Ovary (tissue), 9 donors: ENCODE results near the gene STK39. TPM values are rescaled to one million over a fixed set of nuclear protein-coding genes. Genes with fewer than 3 reads are reported as not detected.

Experiments used
- DNase-seq, 5 donors: peaks; one replicate each; pipeline ENCODE4 v3.0.0-alpha.2; 2019 to 2020
- H3K27ac ChIP-seq, 2 donors: fragments of 200-600 bp; one replicate each; pipeline versions ENCODE4 v1.5.1 to v1.8.0; 2019 to 2022
- H3K27me3 ChIP-seq: fragments of 200-600 bp; one replicate; pipeline ENCODE4 v1.8.0; 2022
- H3K36me3 ChIP-seq: fragments of 200-600 bp; sonication (generic); one replicate; pipeline ENCODE4 v1.5.1; 2019
- H3K4me1 ChIP-seq: one replicate; pipeline ENCODE4 v1.8.1; 2013; ENCODE audit warnings: mild to moderate bottlenecking, moderate library complexity; ENCODE audit not compliant: insufficient read depth
- H3K4me3 ChIP-seq: fragments of 200-600 bp; sonication (generic); one replicate; pipeline ENCODE4 v1.5.1; 2017
- H3K9me3 ChIP-seq, 2 donors: fragments of 200-600 bp in 1 of 2; sonication (generic) in 1 of 2; one replicate each; pipeline versions ENCODE4 v1.5.1 to v1.8.1; 2013 to 2019; ENCODE audit warnings: mild to moderate bottlenecking in 1 of 2, moderate library complexity in 1 of 2
- EP300 ChIP-seq: sonication (generic); formaldehyde crosslinking; IDR thresholded peaks from one replicate; pipeline ENCODE4 v1.6.1; 2017; ENCODE audit warnings: antibody characterized with exemption
- POLR2A ChIP-seq: fragments of 450-650 bp; IDR thresholded peaks from one replicate; pipeline ENCODE4 v1.6.1; 2017; ENCODE audit warnings: antibody characterized with exemption, mild to moderate bottlenecking, moderate library complexity
- WGBS, 3 donors: extraction: QIAGEN DNeasy Blood & Tissue Kit in 1 of 3; methylation state at CpG; one replicate each; pipeline versions ENCODE4 v1.1.5 to v1.1.7; 2013 to 2017; 5-methylcytosine and 5-hydroxymethylcytosine counted together
- intact Hi-C, 4 donors: fragments of 100-400 bp; cut with DNase I; formaldehyde crosslinking; loops; one replicate each; pipeline versions ENCODE4 v1.11.0 to v1.15.1; 2022 to 2023
- polyA plus RNA-seq, 2 donors: library from polyadenylated mRNA; stranded (reverse); fragments of 200-250 nt in 1 of 2; fragments of 350-450 nt in 1 of 2; fragmentation: Illumina TruSeq in 1 of 2; extraction: RNeasy Lipid Tissue Mini Kit (QIAGEN cat#74804) in 1 of 2; gene quantifications; one replicate each; pipeline ENCODE4 v1.2.3, GENCODE V29; 2013 to 2014
- total RNA-seq, 7 donors: library from RNA; depleted of rRNA in 2 of 7; stranded (reverse); fragments of >200 nt in 2 of 7; fragmentation: NEBNext Ultra II Directional in 3 of 7; extraction: Animal tissue kit (Norgen Biotek cat#: 25700) in 3 of 7; gene quantifications; one replicate each; pipeline versions ENCODE4 v1.1.0 to v1.2.4, GENCODE V29; 2016 to 2023
- TF ChIP-seq, protein P1 (sequence below), 3 donors: fragments of 450-650 bp in 2 of 3; fragments of 200-600 bp in 1 of 3; IDR thresholded peaks; one replicate each; pipeline versions ENCODE4 v1.5.1 to v1.8.0; 2016 to 2022; ENCODE audit warnings: antibody characterized with exemption in 3 of 3, mild to moderate bottlenecking in 1 of 3
- donor health status: DM: no; HTN: no; CAD: no; lungs with moderate emphysema.
- donor health status: DM: no; HTN: no; CAD: no.
- donor health status: Bipolar disorder and iron deficiency.
- donor health status: DM: yes; HTN: yes; CAD: no.
- donor health status: DM: no; HTN: no; CAD: no.
- donor health status: DM: yes; HTN: yes; CAD: no.

The STK39 gene
- total and polyA plus RNA-seq, 9 donors: 5.9 to 14.1 (median 10.6) TPM

DNA sequence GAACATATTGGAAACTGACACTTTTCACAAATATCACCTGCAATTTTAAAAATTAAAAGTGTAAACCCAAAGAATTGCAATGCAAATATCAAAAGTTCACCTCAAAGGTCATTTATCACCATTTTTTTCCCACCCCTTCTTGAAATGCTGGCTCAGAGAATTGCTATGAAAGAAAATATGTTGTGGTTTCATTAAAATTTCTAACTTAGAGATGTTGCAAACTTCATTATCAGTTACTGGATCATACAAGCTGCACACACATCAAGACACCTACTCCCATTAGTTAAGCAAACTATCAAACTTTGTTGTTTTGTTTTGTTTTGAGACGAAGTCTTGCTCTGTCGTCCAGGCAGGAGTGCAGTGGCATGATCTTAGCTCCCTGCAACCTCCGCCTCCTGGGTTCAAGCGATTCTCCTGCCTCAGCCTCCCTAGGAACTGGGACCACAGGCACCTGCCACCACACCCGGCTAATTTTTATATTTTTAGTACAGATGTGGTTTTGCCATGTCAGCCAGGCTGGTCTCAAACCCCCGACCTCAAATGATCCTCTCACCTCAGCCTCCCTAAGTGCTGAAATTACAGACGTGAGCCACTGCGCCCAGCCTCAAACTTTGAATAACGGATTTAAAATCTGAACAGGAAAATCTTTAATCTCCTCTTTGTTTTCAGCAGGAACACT is 37.0 kb downstream of the STK39 start:
- H3K27ac ChIP-seq: no peak overlapping the region
- no peaks in the 10 kb centered on the region for H3K9me3 ChIP-seq
- DNase-seq: no peak
- no peaks in the 10 kb centered on the region for H3K36me3 ChIP-seq
- 87 to 90% (median 88%) methylated on average over 9 of the region's 9 CpGs for WGBS, 3 donors
- H3K27me3 ChIP-seq: no peaks in the 10 kb centered on the region
- intact Hi-C loops: no loop called here
- TF ChIP-seq, protein P1, sequence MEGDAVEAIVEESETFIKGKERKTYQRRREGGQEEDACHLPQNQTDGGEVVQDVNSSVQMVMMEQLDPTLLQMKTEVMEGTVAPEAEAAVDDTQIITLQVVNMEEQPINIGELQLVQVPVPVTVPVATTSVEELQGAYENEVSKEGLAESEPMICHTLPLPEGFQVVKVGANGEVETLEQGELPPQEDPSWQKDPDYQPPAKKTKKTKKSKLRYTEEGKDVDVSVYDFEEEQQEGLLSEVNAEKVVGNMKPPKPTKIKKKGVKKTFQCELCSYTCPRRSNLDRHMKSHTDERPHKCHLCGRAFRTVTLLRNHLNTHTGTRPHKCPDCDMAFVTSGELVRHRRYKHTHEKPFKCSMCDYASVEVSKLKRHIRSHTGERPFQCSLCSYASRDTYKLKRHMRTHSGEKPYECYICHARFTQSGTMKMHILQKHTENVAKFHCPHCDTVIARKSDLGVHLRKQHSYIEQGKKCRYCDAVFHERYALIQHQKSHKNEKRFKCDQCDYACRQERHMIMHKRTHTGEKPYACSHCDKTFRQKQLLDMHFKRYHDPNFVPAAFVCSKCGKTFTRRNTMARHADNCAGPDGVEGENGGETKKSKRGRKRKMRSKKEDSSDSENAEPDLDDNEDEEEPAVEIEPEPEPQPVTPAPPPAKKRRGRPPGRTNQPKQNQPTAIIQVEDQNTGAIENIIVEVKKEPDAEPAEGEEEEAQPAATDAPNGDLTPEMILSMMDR (IDR thresholded peaks at IDR 0.05): no peak
- TF ChIP-seq POLR2A (no peak), EP300 (no peak)
- H3K4me1 ChIP-seq: no peaks in the 10 kb centered on the region
- H3K4me3 ChIP-seq: no peak overlapping the region

DNA sequence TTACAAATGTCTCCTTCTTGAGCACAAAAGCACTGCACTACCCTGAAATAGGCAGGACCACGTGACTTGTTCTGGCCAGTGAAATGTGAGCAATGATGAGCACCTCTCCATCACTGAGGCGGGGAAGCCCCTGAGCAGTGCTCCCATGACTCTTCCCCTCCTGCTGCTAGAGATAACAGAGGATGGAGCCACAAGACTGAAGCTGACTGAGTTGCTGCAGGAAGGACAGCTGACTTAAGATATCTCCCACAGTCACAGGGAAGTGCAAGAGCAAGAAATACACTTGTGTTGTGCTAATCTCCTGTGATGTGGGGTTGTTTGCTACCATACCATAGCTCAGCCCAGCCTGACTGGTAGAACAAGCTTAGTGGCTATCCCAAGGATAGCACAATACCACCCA is 38.7 kb downstream of the STK39 start:
- Histone ChIP-seq H3K36me3 (no peaks in the 10 kb centered on the region), H3K27me3 (no peaks in the 10 kb centered on the region), H3K9me3 (no peaks in the 10 kb centered on the region), H3K27ac (no peak overlapping the region), H3K4me1 (no peaks in the 10 kb centered on the region), H3K4me3 (no peak overlapping the region)
- 94 to 98% (median 97%) methylated on average over 2 of the region's 2 CpGs for WGBS, 3 donors
- TF ChIP-seq EP300 (no peak), POLR2A (no peak)
- TF ChIP-seq, protein P1 (IDR thresholded peaks at IDR 0.05): no peak
- DNase-seq: no peak
- intact Hi-C loops: no loop called here

- no peaks in the 10 kb centered on the region for H3K4me1 ChIP-seq
- H3K9me3 ChIP-seq: no peaks in the 10 kb centered on the region
- intact Hi-C loops: no loop called here
- WGBS, 3 donors: 54 to 59% (median 58%) methylated on average over 3 of the region's 3 CpGs
- H3K27me3 ChIP-seq: no peaks in the 10 kb centered on the region
- DNase-seq: no peak
- no peak overlapping the region for H3K4me3 ChIP-seq
- H3K27ac ChIP-seq: no peak overlapping the region
- no peak for TF ChIP-seq EP300
- TF ChIP-seq POLR2A: no peak
- TF ChIP-seq, protein P1 (IDR thresholded peaks at IDR 0.05): no peak
- H3K36me3 ChIP-seq: no peaks in the 10 kb centered on the region
These were observed 39.5 kb downstream of the STK39 start for GRCh38 chr2:168207851-168208250.

- Histone ChIP-seq H3K9me3 (no peaks in the 10 kb centered on the region), H3K27ac (no peak overlapping the region), H3K36me3 (no peaks in the 10 kb centered on the region), H3K4me1 (no peaks in the 10 kb centered on the region), H3K4me3 (no peak overlapping the region), H3K27me3 (no peaks in the 10 kb centered on the region)
- intact Hi-C loops: no loop called here
- TF ChIP-seq, protein P1 (IDR thresholded peaks at IDR 0.05): no peak
- no peak for TF ChIP-seq POLR2A
- no peak for TF ChIP-seq EP300
- 89 to 92% (median 90%) methylated on average over 15 of the region's 15 CpGs for WGBS, 3 donors
- DNase-seq: no peak
These were observed 43.4 kb downstream of the STK39 start for GRCh38 chr2:168203762-168204693.
